Measurements from ENCODE around the gene SIX1. TPM values are rescaled to one million over a fixed set of nuclear protein-coding genes. Genes with fewer than 3 reads are reported as not detected.

Gene SIX1
- total RNA-seq, 6 experiments from 2014 or later: not detected

GRCh38 chr14:60650373-60650961 lies 1.2 kb upstream of the SIX1 start:
- H3K9me3 ChIP-seq: no peaks in the 10 kb centered on the region
- intact Hi-C loops (cut with DNase I): loop anchor here in 1 of 2 donors (10.0 kb wide), 1 partner anchor 74 kb away; the partner anchor contains the start of gene SIX4
- no peak overlapping the region for H3K4me3 ChIP-seq
- peaks cover 31 to 67% of the 10 kb centered on the region in 2 donors for H3K27me3 ChIP-seq
- H3K27ac ChIP-seq: no peak overlapping the region
- TF ChIP-seq POLR2A (IDR thresholded peaks at IDR 0.05): no peak
- TF ChIP-seq CTCF (IDR thresholded peaks at IDR 0.05): no peak
- H3K4me1 ChIP-seq: peaks cover 0 to 49% (median 3%) of the 10 kb centered on the region in 4 donors
- no peaks in the 10 kb centered on the region for H3K36me3 ChIP-seq
- peak in 1 of 4 donors; percentile 8 for ATAC-seq
- DNase-seq: no peak
- 4% methylated on average over 11 of the region's 11 CpGs for WGBS (ENCODE audit: insufficient coverage, low coverage, low lambda C conversion rate, missing lambda C conversion rate)

GRCh38 chr14:60649875-60650372 lies 647 bp upstream of the SIX1 start:
- H3K4me3 ChIP-seq: peak overlapping the region in 1 of 3 donors; percentile 33
- H3K27me3 ChIP-seq: peaks cover 30 to 72% of the 10 kb centered on the region in 2 donors
- peaks cover 0 to 49% (median 3%) of the 10 kb centered on the region in 4 donors for H3K4me1 ChIP-seq
- H3K36me3 ChIP-seq: no peaks in the 10 kb centered on the region
- no peak overlapping the region for H3K27ac ChIP-seq
- TF ChIP-seq POLR2A (IDR thresholded peaks at IDR 0.05) (no peak), CTCF (IDR thresholded peaks at IDR 0.05) (no peak)
- ATAC-seq (no peak), DNase-seq (no peak)
- 6% methylated on average over 15 of the region's 15 CpGs for WGBS (ENCODE audit: insufficient coverage, low coverage, low lambda C conversion rate, missing lambda C conversion rate)
- H3K9me3 ChIP-seq: no peaks in the 10 kb centered on the region
- intact Hi-C loops (cut with DNase I): loop anchor here in 1 of 2 donors (10.0 kb wide), 1 partner anchor 75 kb away; the partner anchor contains the start of gene SIX4

- TF ChIP-seq POLR2A (IDR thresholded peaks at IDR 0.05) (no peak), CTCF (IDR thresholded peaks at IDR 0.05) (no peak)
- Histone ChIP-seq H3K27ac (no peak overlapping the region), H3K27me3 (peaks cover 37 to 76% of the 10 kb centered on the region in 2 donors), H3K4me3 (peak overlapping the region in 2 of 3 donors; percentile 33 to 38), H3K9me3 (no peaks in the 10 kb centered on the region), H3K4me1 (peaks cover 0 to 51% (median 3%) of the 10 kb centered on the region in 4 donors), H3K36me3 (no peaks in the 10 kb centered on the region)
- ATAC-seq (no peak), DNase-seq (peak in 1 of 3 donors; percentile 44)
- intact Hi-C loops (cut with DNase I): no loop called here
- WGBS (ENCODE audit: insufficient coverage, low coverage, low lambda C conversion rate, missing lambda C conversion rate): 7% methylated on average over 14 of the region's 61 CpGs
These were observed 886 bp downstream of the SIX1 start for GRCh38 chr14:60648249-60648933.

GRCh38 chr14:60647837-60648248 lies 1.4 kb downstream of the SIX1 start:
- H3K36me3 ChIP-seq: no peaks in the 10 kb centered on the region
- 0% methylated on average over 4 of the region's 21 CpGs for WGBS (ENCODE audit: insufficient coverage, low coverage, low lambda C conversion rate, missing lambda C conversion rate)
- DNase-seq: peak in 1 of 3 donors; percentile 29
- intact Hi-C loops (cut with DNase I): no loop called here
- no peak overlapping the region for H3K27ac ChIP-seq
- H3K9me3 ChIP-seq: no peaks in the 10 kb centered on the region
- TF ChIP-seq POLR2A (IDR thresholded peaks at IDR 0.05) (no peak), CTCF (IDR thresholded peaks at IDR 0.05) (no peak)
- H3K4me1 ChIP-seq: peaks cover 0 to 52% (median 3%) of the 10 kb centered on the region in 4 donors
- H3K27me3 ChIP-seq: peaks cover 32 to 76% of the 10 kb centered on the region in 2 donors
- no peak for ATAC-seq
- H3K4me3 ChIP-seq: peak overlapping the region in 1 of 3 donors; percentile 7
